Measurements from ENCODE around the gene PRKCA. TPM values are rescaled to one million over a fixed set of nuclear protein-coding genes. Genes with fewer than 3 reads are reported as not detected.
A peak's percentile ranks its signal among the peaks of the same experiment; 100 is the strongest.

PRKCA gene
- total RNA-seq, 1 experiment from 2014 or later: 29.5 TPM

DNA sequence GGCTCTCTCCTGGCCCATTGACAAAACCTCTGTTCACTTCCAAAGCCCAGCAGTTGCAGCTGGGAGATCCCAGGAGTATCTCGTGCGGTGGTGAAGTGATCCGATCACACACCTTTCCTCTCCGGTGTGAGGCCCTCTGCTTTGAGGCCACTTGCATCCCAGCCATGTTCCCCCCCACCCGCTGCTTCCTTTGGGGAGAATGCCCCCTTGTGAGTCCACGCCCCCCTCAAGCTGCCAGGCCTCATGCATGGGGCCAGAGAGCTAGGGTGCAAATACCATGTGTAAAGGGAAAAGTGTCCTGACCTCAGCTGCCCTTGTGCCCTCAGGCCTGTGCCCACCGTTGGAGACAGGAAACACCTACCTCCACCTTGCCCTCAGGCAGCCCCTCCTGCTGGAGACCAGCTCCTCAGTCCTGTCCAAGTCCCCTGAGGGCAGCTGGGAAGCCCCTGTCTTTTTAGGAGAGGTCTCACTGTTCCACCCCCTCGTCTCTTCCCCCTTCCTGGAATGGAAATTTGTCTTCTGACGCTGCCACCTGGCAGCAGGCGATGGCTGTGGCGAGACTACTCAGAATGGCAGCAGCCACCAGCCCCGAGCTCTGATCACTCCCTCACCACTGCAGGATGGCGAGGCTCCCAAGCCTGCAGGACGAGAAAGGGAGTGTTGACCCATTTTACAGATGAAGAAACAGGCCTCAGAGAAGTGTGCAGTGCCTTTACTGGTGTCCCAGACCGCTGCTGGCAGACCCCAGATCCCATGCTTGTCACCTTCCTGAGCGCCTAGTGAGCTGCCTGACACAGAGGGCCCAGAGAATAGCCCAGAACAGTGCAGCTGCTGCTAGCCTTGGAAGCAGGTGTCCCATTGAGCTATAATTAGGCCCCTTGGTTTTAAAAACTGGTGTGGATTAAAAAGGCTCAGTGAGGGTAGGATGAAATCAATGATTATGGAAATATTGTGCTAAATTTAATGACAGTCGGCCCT lies 411.9 kb downstream of the PRKCA start:
- H3K27ac Mint-ChIP-seq: peak overlapping the region; percentile 74
- TF ChIP-seq GRHL2 (CRISPR knock-in tag; IDR thresholded peaks at IDR 0.05; ENCODE audit: insufficient replicate concordance, severe bottlenecking) (no peak), SOX15 (CRISPR knock-in tag; IDR thresholded peaks at IDR 0.05) (no peak), HMGXB4 (CRISPR knock-in tag; IDR thresholded peaks at IDR 0.05) (no peak), MLX (CRISPR knock-in tag; IDR thresholded peaks at IDR 0.05) (no peak), ZNF281 (CRISPR knock-in tag; IDR thresholded peaks at IDR 0.05) (no peak), NFYB (CRISPR knock-in tag; conservative IDR thresholded peaks at IDR 0.05; ENCODE audit: low read depth) (no peak), EMX1 (CRISPR knock-in tag; IDR thresholded peaks at IDR 0.05) (no peak), FOXK1 (CRISPR knock-in tag; IDR thresholded peaks at IDR 0.05) (no peak), MAX (CRISPR knock-in tag; IDR thresholded peaks at IDR 0.05) (no peak), GABPB1 (CRISPR knock-in tag; IDR thresholded peaks at IDR 0.05) (no peak), TEAD1 (CRISPR knock-in tag; IDR thresholded peaks at IDR 0.05) (no peak), ZNF121 (CRISPR knock-in tag; IDR thresholded peaks at IDR 0.05) (no peak), ZNF263 (CRISPR knock-in tag; IDR thresholded peaks at IDR 0.05; ENCODE audit: low read depth) (no peak), ATF6 (CRISPR knock-in tag; IDR thresholded peaks at IDR 0.05) (no peak), HMGA2 (CRISPR knock-in tag; IDR thresholded peaks at IDR 0.05) (no peak), USF2 (CRISPR knock-in tag; IDR thresholded peaks at IDR 0.05) (no peak), CREB1 (CRISPR knock-in tag; IDR thresholded peaks at IDR 0.05) (no peak)
- TF ChIP-seq, protein P1, sequence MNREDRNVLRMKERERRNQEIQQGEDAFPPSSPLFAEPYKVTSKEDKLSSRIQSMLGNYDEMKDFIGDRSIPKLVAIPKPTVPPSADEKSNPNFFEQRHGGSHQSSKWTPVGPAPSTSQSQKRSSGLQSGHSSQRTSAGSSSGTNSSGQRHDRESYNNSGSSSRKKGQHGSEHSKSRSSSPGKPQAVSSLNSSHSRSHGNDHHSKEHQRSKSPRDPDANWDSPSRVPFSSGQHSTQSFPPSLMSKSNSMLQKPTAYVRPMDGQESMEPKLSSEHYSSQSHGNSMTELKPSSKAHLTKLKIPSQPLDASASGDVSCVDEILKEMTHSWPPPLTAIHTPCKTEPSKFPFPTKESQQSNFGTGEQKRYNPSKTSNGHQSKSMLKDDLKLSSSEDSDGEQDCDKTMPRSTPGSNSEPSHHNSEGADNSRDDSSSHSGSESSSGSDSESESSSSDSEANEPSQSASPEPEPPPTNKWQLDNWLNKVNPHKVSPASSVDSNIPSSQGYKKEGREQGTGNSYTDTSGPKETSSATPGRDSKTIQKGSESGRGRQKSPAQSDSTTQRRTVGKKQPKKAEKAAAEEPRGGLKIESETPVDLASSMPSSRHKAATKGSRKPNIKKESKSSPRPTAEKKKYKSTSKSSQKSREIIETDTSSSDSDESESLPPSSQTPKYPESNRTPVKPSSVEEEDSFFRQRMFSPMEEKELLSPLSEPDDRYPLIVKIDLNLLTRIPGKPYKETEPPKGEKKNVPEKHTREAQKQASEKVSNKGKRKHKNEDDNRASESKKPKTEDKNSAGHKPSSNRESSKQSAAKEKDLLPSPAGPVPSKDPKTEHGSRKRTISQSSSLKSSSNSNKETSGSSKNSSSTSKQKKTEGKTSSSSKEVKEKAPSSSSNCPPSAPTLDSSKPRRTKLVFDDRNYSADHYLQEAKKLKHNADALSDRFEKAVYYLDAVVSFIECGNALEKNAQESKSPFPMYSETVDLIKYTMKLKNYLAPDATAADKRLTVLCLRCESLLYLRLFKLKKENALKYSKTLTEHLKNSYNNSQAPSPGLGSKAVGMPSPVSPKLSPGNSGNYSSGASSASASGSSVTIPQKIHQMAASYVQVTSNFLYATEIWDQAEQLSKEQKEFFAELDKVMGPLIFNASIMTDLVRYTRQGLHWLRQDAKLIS (CRISPR knock-in tag; IDR thresholded peaks at IDR 0.05; ENCODE audit: borderline replicate concordance): no peak
- TF ChIP-seq, protein P2, sequence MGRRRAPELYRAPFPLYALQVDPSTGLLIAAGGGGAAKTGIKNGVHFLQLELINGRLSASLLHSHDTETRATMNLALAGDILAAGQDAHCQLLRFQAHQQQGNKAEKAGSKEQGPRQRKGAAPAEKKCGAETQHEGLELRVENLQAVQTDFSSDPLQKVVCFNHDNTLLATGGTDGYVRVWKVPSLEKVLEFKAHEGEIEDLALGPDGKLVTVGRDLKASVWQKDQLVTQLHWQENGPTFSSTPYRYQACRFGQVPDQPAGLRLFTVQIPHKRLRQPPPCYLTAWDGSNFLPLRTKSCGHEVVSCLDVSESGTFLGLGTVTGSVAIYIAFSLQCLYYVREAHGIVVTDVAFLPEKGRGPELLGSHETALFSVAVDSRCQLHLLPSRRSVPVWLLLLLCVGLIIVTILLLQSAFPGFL (CRISPR knock-in tag; IDR thresholded peaks at IDR 0.05; ENCODE audit: borderline replicate concordance): no peak
- TF ChIP-seq, protein P3, sequence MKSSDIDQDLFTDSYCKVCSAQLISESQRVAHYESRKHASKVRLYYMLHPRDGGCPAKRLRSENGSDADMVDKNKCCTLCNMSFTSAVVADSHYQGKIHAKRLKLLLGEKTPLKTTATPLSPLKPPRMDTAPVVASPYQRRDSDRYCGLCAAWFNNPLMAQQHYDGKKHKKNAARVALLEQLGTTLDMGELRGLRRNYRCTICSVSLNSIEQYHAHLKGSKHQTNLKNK (CRISPR knock-in tag; IDR thresholded peaks at IDR 0.05): no peak
- no peaks in the 10 kb centered on the region for H3K9me3 Mint-ChIP-seq
- H3K36me3 Mint-ChIP-seq: no peaks in the 10 kb centered on the region
- ChIA-PET POLR2A (no interaction called here), CTCF (interaction anchor here (0.6 to 2.2 kb wide), 15 partner anchors 8 to 513 kb away, joined by 3 to 11 read pairs (median 4); no protein-coding TSS in a partner anchor)
- no peak for ATAC-seq
- no peaks in the 10 kb centered on the region for H3K27me3 Mint-ChIP-seq (ENCODE audit: low read depth)
- no peak for DNase-seq (ENCODE audit: low spot score)
- peaks cover 77% of the 10 kb centered on the region for H3K4me1 Mint-ChIP-seq
- H3K4me3 Mint-ChIP-seq: no peak overlapping the region

Data from WTC11 (cell line).